HG03097 (cell line): ENCODE data around the gene SH3BGRL3.
"Not testable (repeated sequence)": the region's sequence is repeated elsewhere in the genome, so short reads cannot be mapped to it uniquely, and the experiment has no call there.

Experiments used
- ATAC-seq: cut with Tn5 transposase; IDR thresholded peaks from one replicate; pipeline ENCODE4 v1.9.1; 2021; ENCODE audit not compliant: unreplicated experiment, low FRiP score

SH3BGRL3 gene

GRCh38 chr1:26279456-26280332, at the start of gene SH3BGRL3:
Gene SH3BGRL3 (plus strand): TSS chr1:26280086. CDS start chr1:26280156, 70 bp downstream.
- peak; percentile 42 for ATAC-seq

- ATAC-seq = not testable (repeated sequence)
These were observed 49.2 kb upstream of the SH3BGRL3 start for GRCh38 chr1:26230682-26231081.

GRCh38 chr1:26233903-26234643, 45.8 kb upstream of the SH3BGRL3 start, which contains the start of gene CEP85:
Gene CEP85 (plus strand): TSS chr1:26234200. CDS start chr1:26239784, 5,584 bp downstream.
- ATAC-seq = peak; percentile 94

- peak; percentile 2 for ATAC-seq
These were observed 45.1 kb upstream of the SH3BGRL3 start for GRCh38 chr1:26234644-26235370.

GRCh38 chr1:26237230-26237966, 42.5 kb upstream of the SH3BGRL3 start:
- ATAC-seq = no peak

GRCh38 chr1:26239936-26240335, 40.0 kb upstream of the SH3BGRL3 start:
- no peak for ATAC-seq

GRCh38 chr1:26252718-26253117, 27.2 kb upstream of the SH3BGRL3 start:
- no peak for ATAC-seq

- no peak for ATAC-seq
These were observed 25.5 kb upstream of the SH3BGRL3 start for GRCh38 chr1:26254404-26254803.

GRCh38 chr1:26257222-26257621, 22.7 kb upstream of the SH3BGRL3 start:
- ATAC-seq = no peak

- no peak for ATAC-seq
These were observed 20.9 kb upstream of the SH3BGRL3 start for GRCh38 chr1:26259005-26259404.

GRCh38 chr1:26259578-26259977, 20.3 kb upstream of the SH3BGRL3 start:
- no peak for ATAC-seq

GRCh38 chr1:26263212-26263611, 16.7 kb upstream of the SH3BGRL3 start:
- no peak for ATAC-seq

GRCh38 chr1:26265405-26265804, 14.5 kb upstream of the SH3BGRL3 start:
- ATAC-seq = no peak

GRCh38 chr1:26268290-26269197, 11.3 kb upstream of the SH3BGRL3 start:
- ATAC-seq = no peak

- no peak for ATAC-seq
These were observed 10.7 kb upstream of the SH3BGRL3 start for GRCh38 chr1:26269198-26269550.

GRCh38 chr1:26274801-26275425, 5.0 kb upstream of the SH3BGRL3 start:
- no peak for ATAC-seq

GRCh38 chr1:26275580-26276431, 4.1 kb upstream of the SH3BGRL3 start:
- ATAC-seq = no peak

- ATAC-seq = no peak
These were observed 3.5 kb upstream of the SH3BGRL3 start for GRCh38 chr1:26276432-26276838.
